HG03135 (cell line): ENCODE data around the gene ADAMTSL5.

ENCODE experiments used
- ATAC-seq: cut with Tn5 transposase; IDR thresholded peaks from one replicate; pipeline ENCODE4 v1.9.1; 2021; ENCODE audit warnings: mild to moderate bottlenecking, moderate library complexity; ENCODE audit not compliant: unreplicated experiment

ADAMTSL5 gene

GRCh38 chr19:1496714-1497577 lies 15.9 kb downstream of the ADAMTSL5 start:
- ATAC-seq, result no peak

- no peak for ATAC-seq
Observed at GRCh38 chr19:1495799-1496713, 16.8 kb downstream of the ADAMTSL5 start.

- no peak for ATAC-seq
Observed at GRCh38 chr19:1495051-1495798, 17.6 kb downstream of the ADAMTSL5 start.

GRCh38 chr19:1494115-1494815 lies 18.6 kb downstream of the ADAMTSL5 start:
- no peak for ATAC-seq

GRCh38 chr19:1492474-1493006 lies 20.3 kb downstream of the ADAMTSL5 start:
- no peak for ATAC-seq

- no peak for ATAC-seq
Observed at GRCh38 chr19:1491849-1492170, 21.0 kb downstream of the ADAMTSL5 start.

GRCh38 chr19:1491114-1491848 lies 21.5 kb downstream of the ADAMTSL5 start, which contains the start of gene REEP6:
Gene REEP6 (plus strand): TSS chr19:1491181. CDS start chr19:1491270, 89 bp downstream.
- no peak for ATAC-seq

- ATAC-seq, result peak; percentile 72
Observed at GRCh38 chr19:1490311-1491113, 22.3 kb downstream of the ADAMTSL5 start, which contains the start of gene PCSK4. Gene PCSK4 (minus strand): TSS chr19:1490350. CDS start chr19:1490346, 4 bp downstream.

GRCh38 chr19:1489463-1490310 lies 23.1 kb downstream of the ADAMTSL5 start:
- ATAC-seq, result peak; percentile 2

- ATAC-seq, result no peak
Observed at GRCh38 chr19:1488282-1488601, 24.6 kb downstream of the ADAMTSL5 start.

GRCh38 chr19:1487576-1488281 lies 25.1 kb downstream of the ADAMTSL5 start:
- ATAC-seq, result no peak

- ATAC-seq, result no peak
Observed at GRCh38 chr19:1486720-1487575, 25.9 kb downstream of the ADAMTSL5 start.

- ATAC-seq, result no peak
Observed at GRCh38 chr19:1483979-1484428, 28.8 kb downstream of the ADAMTSL5 start.

GRCh38 chr19:1483131-1483978 lies 29.5 kb downstream of the ADAMTSL5 start:
- ATAC-seq, result no peak
